Keratinocyte (primary cell): ENCODE measurements around the gene BRF1. TPM values are rescaled to one million over a fixed set of nuclear protein-coding genes. Genes with fewer than 3 reads are reported as not detected.

Source experiments
- DNase-seq: peaks from one replicate; pipeline ENCODE4 v3.0.0-alpha.2; 2011; ENCODE audit warnings: low read depth, missing footprints, low spot score
- FAIRE-seq: peaks from 2 replicates; lab custom pipeline; 2011; peaks lifted over from hg19 to GRCh38; lab: Jason Lieb, UNC
- H2AFZ ChIP-seq: 2 replicates; pipeline ENCODE4 v1.6.0; 2012; ENCODE audit warnings: low read length, control low read depth, inconsistent platforms; ENCODE audit not compliant: control insufficient read depth
- H3K27ac ChIP-seq: 2 replicates; pipeline ENCODE4 v1.5.1; 2011; ENCODE audit warnings: low read length; ENCODE audit not compliant: control insufficient read depth, insufficient read depth
- H3K27me3 ChIP-seq: 3 replicates; pipeline ENCODE4 v1.6.0; 2011; ENCODE audit warnings: low read length; ENCODE audit not compliant: control insufficient read depth, insufficient read depth; ENCODE audit errors: extremely low read depth
- H3K36me3 ChIP-seq, 2 experiments: 2 replicates in 1 of 2; 3 replicates in 1 of 2; pipeline ENCODE4 v1.5.1; 2011; ENCODE audit warnings: low read length in 2 of 2, mild to moderate bottlenecking in 1 of 2; ENCODE audit not compliant: control insufficient read depth in 2 of 2, insufficient read depth in 2 of 2; ENCODE audit errors: extremely low read depth in 1 of 2
- H3K4me1 ChIP-seq: 3 replicates; pipeline ENCODE4 v1.5.1; 2011; ENCODE audit warnings: low read length; ENCODE audit not compliant: control insufficient read depth, insufficient read depth; ENCODE audit errors: extremely low read depth
- H3K4me2 ChIP-seq: 3 replicates; pipeline ENCODE4 v1.6.0; 2011; ENCODE audit warnings: low read depth, low read length; ENCODE audit not compliant: control insufficient read depth, insufficient read depth; ENCODE audit errors: extremely low read depth
- H3K4me3 ChIP-seq, 3 experiments: fragments of 200-600 bp in 1 of 3; sonication (generic) in 1 of 3; 2 replicates in 2 of 3; 3 replicates in 1 of 3; pipeline ENCODE4 v1.5.1; 2011 to 2016; ENCODE audit warnings: low read length in 3 of 3, mild to moderate bottlenecking in 3 of 3, control low read depth in 2 of 3, inconsistent platforms in 1 of 3, low read depth in 1 of 3, mixed read lengths in 1 of 3, mixed run types in 1 of 3, moderate library complexity in 1 of 3; ENCODE audit not compliant: control insufficient read depth in 2 of 3, insufficient read depth in 2 of 3; ENCODE audit errors: extremely low read depth in 1 of 3
- H3K79me2 ChIP-seq: 2 replicates; pipeline ENCODE4 v1.6.0; 2012; ENCODE audit warnings: low read length; ENCODE audit not compliant: control insufficient read depth, insufficient read depth
- H3K9ac ChIP-seq: 3 replicates; pipeline ENCODE4 v1.6.0; 2011; ENCODE audit warnings: low read length; ENCODE audit not compliant: control insufficient read depth, insufficient read depth; ENCODE audit errors: extremely low read depth
- H3K9me1 ChIP-seq: 3 replicates; pipeline ENCODE4 v1.6.0; 2011; ENCODE audit warnings: low read length; ENCODE audit not compliant: control insufficient read depth, insufficient read depth; ENCODE audit errors: extremely low read depth
- H3K9me3 ChIP-seq: 2 replicates; pipeline ENCODE4 v1.5.1; 2012; ENCODE audit warnings: low read depth, low read length; ENCODE audit not compliant: control insufficient read depth
- H4K20me1 ChIP-seq: 3 replicates; pipeline ENCODE4 v1.6.0; 2011; ENCODE audit warnings: low read length; ENCODE audit not compliant: control insufficient read depth, insufficient read depth; ENCODE audit errors: extremely low read depth
- CTCF ChIP-seq, 3 experiments: IDR thresholded peaks in 1 of 3; conservative IDR thresholded peaks in 1 of 3; optimal IDR thresholded peaks in 1 of 3; 2 replicates in 2 of 3; 3 replicates in 1 of 3; pipeline versions ENCODE3 to v1.5.1; 2011; ENCODE audit warnings: low read length in 3 of 3, mild to moderate bottlenecking in 3 of 3, moderate library complexity in 2 of 3, control low read depth in 1 of 3, inconsistent platforms in 1 of 3; ENCODE audit not compliant: insufficient read depth in 2 of 3; ENCODE audit errors: extremely low read depth in 1 of 3
- EZH2 ChIP-seq: IDR thresholded peaks from one replicate; pipeline ENCODE4 v1.6.1; 2012; ENCODE audit warnings: inconsistent platforms, mild to moderate bottlenecking, low read length, moderate library complexity
- dilution Hi-C: fragments of 300-500 bp; cut with MboI; formaldehyde crosslinking; loops from one replicate; pipeline ENCODE4 v1.7.0; 2020; ENCODE audit warnings: low sequenced_read_pairs; ENCODE audit not compliant: extremely low pct_ligation_motif_present
- polyA plus RNA-seq, 5 experiments: library from polyadenylated mRNA; depleted of rRNA in 3 of 5; stranded (reverse) in 3 of 5; stranded (forward) in 1 of 5; unstranded in 1 of 5; fragments of >200 nt; gene quantifications; 1 replicate in 1 of 5; 2 replicates in 3 of 5; 3 replicates in 1 of 5; pipeline versions ENCODE4 v1.2.1 to v1.2.3, GENCODE V29; 2011 to 2012; ENCODE audit warnings: missing spikeins in 2 of 5, low read depth in 1 of 5, low replicate concordance in 1 of 5

BRF1 gene
- polyA plus RNA-seq, 1 donor (not counting 4 experiments of a cell fraction or from before 2014, with no cell fraction given), result 6.5 TPM

- Histone ChIP-seq H3K36me3 (no peaks in the 10 kb centered on the region), H3K4me3 (no peak overlapping the region), H3K9ac (no peak overlapping the region), H3K4me2 (no peak overlapping the region), H3K9me3 (no peaks in the 10 kb centered on the region), H3K27ac (no peak overlapping the region), H2AFZ (no peak overlapping the region), H4K20me1 (peaks cover 2% of the 10 kb centered on the region), H3K79me2 (peaks cover 40% of the 10 kb centered on the region), H3K27me3 (no peaks in the 10 kb centered on the region), H3K4me1 (no peaks in the 10 kb centered on the region), H3K9me1 (no peaks in the 10 kb centered on the region)
- DNase-seq (no peak), FAIRE-seq (no peak)
- dilution Hi-C loops, result no loop called here
- TF ChIP-seq EZH2, result no peak
Measured at GRCh38 chr14:105324871-105325270, 24.1 kb upstream of the BRF1 start.

- Histone ChIP-seq H3K79me2 (peaks cover 37% of the 10 kb centered on the region), H3K9me3 (no peaks in the 10 kb centered on the region), H3K4me1 (no peaks in the 10 kb centered on the region), H3K9me1 (no peaks in the 10 kb centered on the region), H3K27me3 (no peaks in the 10 kb centered on the region), H3K4me2 (no peak overlapping the region), H3K27ac (no peak overlapping the region), H3K4me3 (no peak overlapping the region), H4K20me1 (peaks cover under 1% of the 10 kb centered on the region), H3K36me3 (no peaks in the 10 kb centered on the region), H2AFZ (no peak overlapping the region), H3K9ac (no peak overlapping the region)
- DNase-seq (no peak), FAIRE-seq (no peak)
- dilution Hi-C loops, result no loop called here
- TF ChIP-seq CTCF (optimal IDR thresholded peaks at IDR 0.05 in 1 of 3, IDR thresholded peaks at IDR 0.05 in 1 of 3, conservative IDR thresholded peaks at IDR 0.05 in 1 of 3; ENCODE audit: extremely low read depth in 1 of 3, insufficient read depth in 2 of 3, low read length in 3 of 3) (no peak), EZH2 (no peak)
Measured at GRCh38 chr14:105324080-105324778, 23.4 kb upstream of the BRF1 start.

- peaks cover 37% of the 10 kb centered on the region for H3K79me2 ChIP-seq
Measured at GRCh38 chr14:105323663-105324062, 22.9 kb upstream of the BRF1 start.

More at GRCh38 chr14:105323663-105324062, 22.9 kb upstream of the BRF1 start:
- H3K27me3 ChIP-seq, result no peaks in the 10 kb centered on the region
- H3K4me2 ChIP-seq, result no peak overlapping the region
- no peak overlapping the region for H3K9ac ChIP-seq
- dilution Hi-C loops, result no loop called here
- H3K9me1 ChIP-seq, result no peaks in the 10 kb centered on the region
- H3K27ac ChIP-seq, result no peak overlapping the region
- H3K36me3 ChIP-seq, result no peaks in the 10 kb centered on the region
- no peak overlapping the region for H3K4me3 ChIP-seq
- DNase-seq, result no peak
- no peak for TF ChIP-seq CTCF (optimal IDR thresholded peaks at IDR 0.05 in 1 of 3, IDR thresholded peaks at IDR 0.05 in 1 of 3, conservative IDR thresholded peaks at IDR 0.05 in 1 of 3; ENCODE audit: extremely low read depth in 1 of 3, insufficient read depth in 2 of 3, low read length in 3 of 3)
- no peak for TF ChIP-seq EZH2
- H3K9me3 ChIP-seq, result no peaks in the 10 kb centered on the region
- H2AFZ ChIP-seq, result no peak overlapping the region
- no peak for FAIRE-seq
- H3K4me1 ChIP-seq, result no peaks in the 10 kb centered on the region
- no peaks in the 10 kb centered on the region for H4K20me1 ChIP-seq
